Endothelial cell of umbilical vein (primary cell): ENCODE measurements around the gene RIN2. TPM values are rescaled to one million over a fixed set of nuclear protein-coding genes. Genes with fewer than 3 reads are reported as not detected.

Experiments used
- BruUV-seq: library from RNA; stranded (reverse); fragments of 400-500 nt; replicated peaks from 2 replicates; lab custom pipeline; 2021; lab: Mats Ljungman, UMichigan
- CTCF ChIA-PET: fragments of 300-600, 350-600 bp; sonication (Branson Sonifier 250); formaldehyde crosslinking; loops from one replicate; lab custom pipeline; 2021; ENCODE audit warnings: antibody characterized with exemption, inconsistent platforms; lab: Charles Lee
- POLR2A ChIA-PET: fragments of 300-600, 350-600 bp; sonication (Branson Sonifier 250); formaldehyde crosslinking; loops from one replicate; lab custom pipeline; 2021; ENCODE audit warnings: antibody characterized with exemption, inconsistent platforms; lab: Charles Lee
- DNase-seq: peaks from one replicate; pipeline ENCODE4 v3.0.0-alpha.2; 2011; ENCODE audit warnings: low read depth, low spot score
- FAIRE-seq: peaks from 2 replicates; lab custom pipeline; 2011; peaks lifted over from hg19 to GRCh38; lab: Jason Lieb, UNC
- H2AFZ ChIP-seq: 2 replicates; pipeline ENCODE4 v1.6.0; 2012; ENCODE audit warnings: low read depth, low read length, control low read depth, inconsistent platforms
- H3K27ac ChIP-seq: 2 replicates; pipeline ENCODE4 v1.5.1; 2011; ENCODE audit warnings: low read depth, mild to moderate bottlenecking, control low read depth, low read length, moderate library complexity; ENCODE audit not compliant: insufficient read depth
- H3K27me3 ChIP-seq, 2 experiments: 2 replicates each; pipeline versions ENCODE4 v1.6.0 to v1.6.1; 2011; ENCODE audit warnings: low read length in 2 of 2, mixed read lengths in 1 of 2; ENCODE audit not compliant: control insufficient read depth in 2 of 2, insufficient read depth in 2 of 2
- H3K36me3 ChIP-seq, 2 experiments: 2 replicates in 1 of 2; 3 replicates in 1 of 2; pipeline ENCODE4 v1.5.1; 2011; ENCODE audit warnings: low read length in 2 of 2, mild to moderate bottlenecking in 1 of 2, moderate library complexity in 1 of 2; ENCODE audit not compliant: control insufficient read depth in 2 of 2, insufficient read depth in 2 of 2; ENCODE audit errors: extremely low read depth in 1 of 2
- H3K4me1 ChIP-seq: 3 replicates; pipeline ENCODE4 v1.5.1; 2011; ENCODE audit warnings: mild to moderate bottlenecking, low read length; ENCODE audit not compliant: control insufficient read depth, insufficient read depth; ENCODE audit errors: extremely low read depth
- H3K4me2 ChIP-seq: 2 replicates; pipeline ENCODE4 v1.6.1; 2011; ENCODE audit warnings: low read length, control low read depth, mixed read lengths; ENCODE audit not compliant: insufficient read depth
- H3K4me3 ChIP-seq, 3 experiments: fragments of 200-600 bp in 1 of 3; sonication (generic), shearing (Covaris generic) in 1 of 3; replicated peaks in 1 of 3; 2 replicates each; pipeline ENCODE4 v1.5.1; 2011 to 2016; ENCODE audit warnings: control low read depth in 3 of 3, low read length in 3 of 3, mild to moderate bottlenecking in 2 of 3, inconsistent platforms in 1 of 3, low read depth in 1 of 3, moderate library complexity in 1 of 3; ENCODE audit not compliant: insufficient read depth in 1 of 3
- H3K79me2 ChIP-seq: 2 replicates; pipeline ENCODE4 v1.6.0; 2012; ENCODE audit warnings: low read length, inconsistent platforms; ENCODE audit not compliant: control insufficient read depth, insufficient read depth
- H3K9ac ChIP-seq: replicated peaks from 2 replicates; pipeline ENCODE3; 2011; ENCODE audit warnings: low read length, control low read depth; ENCODE audit not compliant: insufficient read depth; ENCODE audit errors: extremely low read depth
- H3K9me1 ChIP-seq: replicated peaks from 3 replicates; pipeline ENCODE4 v1.6.0; 2011; ENCODE audit warnings: mild to moderate bottlenecking, low read length; ENCODE audit not compliant: control insufficient read depth, insufficient read depth; ENCODE audit errors: extremely low read depth
- H3K9me3 ChIP-seq: replicated peaks from 2 replicates; pipeline ENCODE4 v1.5.1; 2012; ENCODE audit warnings: low read length, inconsistent platforms; ENCODE audit not compliant: control insufficient read depth, insufficient read depth
- H4K20me1 ChIP-seq: replicated peaks from 2 replicates; pipeline ENCODE3; 2011; ENCODE audit warnings: mild to moderate bottlenecking, low read length; ENCODE audit not compliant: control insufficient read depth, insufficient read depth; ENCODE audit errors: extremely low read depth
- EZH2 ChIP-seq: IDR thresholded peaks from 2 replicates; pipeline ENCODE4 v1.6.1; 2012; ENCODE audit warnings: borderline replicate concordance, low read depth, mild to moderate bottlenecking, moderate library complexity, low read length, inconsistent platforms; ENCODE audit not compliant: severe bottlenecking
- FOS ChIP-seq: IDR thresholded peaks from 2 replicates; pipeline ENCODE4 v1.6.1; 2011; ENCODE audit warnings: mild to moderate bottlenecking, low read length, moderate library complexity, borderline replicate concordance; ENCODE audit not compliant: insufficient read depth
- GATA2 ChIP-seq: IDR thresholded peaks from 2 replicates; pipeline ENCODE4 v1.7.0; 2011; ENCODE audit warnings: low read depth, mild to moderate bottlenecking, moderate library complexity, mixed read lengths, low read length; ENCODE audit not compliant: insufficient read length, insufficient read depth
- JUN ChIP-seq: IDR thresholded peaks from 2 replicates; pipeline ENCODE4 v1.6.1; 2011; ENCODE audit warnings: borderline replicate concordance, low read depth; ENCODE audit not compliant: insufficient read length, insufficient read depth
- MYC ChIP-seq: IDR thresholded peaks from one replicate; pipeline ENCODE4 v1.6.1; 2011; ENCODE audit warnings: mild to moderate bottlenecking, low read depth, low read length
- POLR2A ChIP-seq: IDR thresholded peaks from 2 replicates; pipeline ENCODE4 v1.6.1; 2012; ENCODE audit warnings: low read depth, mild to moderate bottlenecking, control low read depth, low read length
- POLR2AphosphoS5 ChIP-seq: IDR thresholded peaks from 2 replicates; pipeline ENCODE4 v1.6.1; 2012; ENCODE audit warnings: low read depth, mild to moderate bottlenecking, control low read depth, low read length, moderate library complexity; ENCODE audit not compliant: insufficient read depth
- dilution Hi-C: fragments of 300-500 bp; cut with MboI; formaldehyde crosslinking; loops from one replicate; pipeline ENCODE4 v1.15.0; 2019; ENCODE audit warnings: low sequenced_read_pairs; ENCODE audit not compliant: extremely low pct_ligation_motif_present
- intact Hi-C: fragments of 100-400 bp; cut with micrococcal nuclease; formaldehyde crosslinking; loops from one replicate; pipeline ENCODE4 v1.10.0; 2022
- polyA plus RNA-seq, 4 experiments: library from polyadenylated mRNA; depleted of rRNA in 3 of 4; stranded (reverse) in 3 of 4; unstranded in 1 of 4; fragments of >200 nt; gene quantifications; 2 replicates each; pipeline versions ENCODE4 v1.2.1 to v1.2.3, GENCODE V29; 2011 to 2012; ENCODE audit warnings: missing spikeins in 1 of 4
- total RNA-seq: library from RNA; stranded (reverse); gene quantifications from 2 replicates; pipeline ENCODE4 v1.2.3, GENCODE V29; 2021
- TF ChIP-seq, protein P1 (sequence below): IDR thresholded peaks from 2 replicates; pipeline ENCODE4 v1.6.1; 2011; ENCODE audit not compliant: insufficient read depth, insufficient read length
- TF ChIP-seq, protein P2 (sequence below), 2 donors: IDR thresholded peaks; 1 replicate in 1 of 2; 2 replicates in 1 of 2; pipeline ENCODE4 v1.5.1; 2011; ENCODE audit warnings: low read length in 2 of 2, mild to moderate bottlenecking in 2 of 2, moderate library complexity in 2 of 2, control low read depth in 1 of 2, inconsistent platforms in 1 of 2, low read depth in 1 of 2; ENCODE audit not compliant: insufficient read depth in 1 of 2; ENCODE audit errors: extremely low read depth in 1 of 2

The RIN2 gene
- total and polyA plus RNA-seq, 2 donors (not counting 3 experiments of a cell fraction or from before 2014, with no cell fraction given) = 22.6 to 119 TPM

GRCh38 chr20:19741924-19742323 lies 16.1 kb upstream of the RIN2 start:
- dilution Hi-C loops = no loop called here
- no peak for DNase-seq
- no peaks in the 10 kb centered on the region for H3K9me1 ChIP-seq
- TF ChIP-seq FOS (no peak), POLR2A (no peak), EZH2 (no peak), GATA2 (no peak), POLR2AphosphoS5 (no peak), JUN (no peak), MYC (no peak)
- TF ChIP-seq, protein P1, sequence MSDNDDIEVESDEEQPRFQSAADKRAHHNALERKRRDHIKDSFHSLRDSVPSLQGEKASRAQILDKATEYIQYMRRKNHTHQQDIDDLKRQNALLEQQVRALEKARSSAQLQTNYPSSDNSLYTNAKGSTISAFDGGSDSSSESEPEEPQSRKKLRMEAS = no peak
- TF ChIP-seq, protein P2, sequence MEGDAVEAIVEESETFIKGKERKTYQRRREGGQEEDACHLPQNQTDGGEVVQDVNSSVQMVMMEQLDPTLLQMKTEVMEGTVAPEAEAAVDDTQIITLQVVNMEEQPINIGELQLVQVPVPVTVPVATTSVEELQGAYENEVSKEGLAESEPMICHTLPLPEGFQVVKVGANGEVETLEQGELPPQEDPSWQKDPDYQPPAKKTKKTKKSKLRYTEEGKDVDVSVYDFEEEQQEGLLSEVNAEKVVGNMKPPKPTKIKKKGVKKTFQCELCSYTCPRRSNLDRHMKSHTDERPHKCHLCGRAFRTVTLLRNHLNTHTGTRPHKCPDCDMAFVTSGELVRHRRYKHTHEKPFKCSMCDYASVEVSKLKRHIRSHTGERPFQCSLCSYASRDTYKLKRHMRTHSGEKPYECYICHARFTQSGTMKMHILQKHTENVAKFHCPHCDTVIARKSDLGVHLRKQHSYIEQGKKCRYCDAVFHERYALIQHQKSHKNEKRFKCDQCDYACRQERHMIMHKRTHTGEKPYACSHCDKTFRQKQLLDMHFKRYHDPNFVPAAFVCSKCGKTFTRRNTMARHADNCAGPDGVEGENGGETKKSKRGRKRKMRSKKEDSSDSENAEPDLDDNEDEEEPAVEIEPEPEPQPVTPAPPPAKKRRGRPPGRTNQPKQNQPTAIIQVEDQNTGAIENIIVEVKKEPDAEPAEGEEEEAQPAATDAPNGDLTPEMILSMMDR (IDR thresholded peaks at IDR 0.05; ENCODE audit: extremely low read depth in 1 of 2, insufficient read depth in 1 of 2, low read depth in 1 of 2, low read length in 2 of 2) = no peak
- no peaks in the 10 kb centered on the region for H3K9me3 ChIP-seq
- H3K27me3 ChIP-seq = peaks cover 6 to 17% of the 10 kb centered on the region in 2 experiments
- no peaks in the 10 kb centered on the region for H3K36me3 ChIP-seq
- H3K27ac ChIP-seq = no peak overlapping the region
- ChIA-PET CTCF (interaction anchor here (1.0 to 1.5 kb wide), 2 partner anchors 16 kb away, joined by 3 to 5 read pairs; partner anchors contain the start of gene RIN2), POLR2A (no interaction called here)
- no peak overlapping the region for H3K4me3 ChIP-seq
- H3K4me1 ChIP-seq = no peaks in the 10 kb centered on the region
- H4K20me1 ChIP-seq = no peaks in the 10 kb centered on the region
- FAIRE-seq = no peak
- H3K79me2 ChIP-seq = no peaks in the 10 kb centered on the region
- no peak overlapping the region for H3K9ac ChIP-seq
- intact Hi-C loops = no loop called here
- no TSS peak for BruUV-seq
- H3K4me2 ChIP-seq = no peak overlapping the region
- no peak overlapping the region for H2AFZ ChIP-seq
